ENCODE results near the gene UXS1. TPM values are rescaled to one million over a fixed set of nuclear protein-coding genes. Genes with fewer than 3 reads are reported as not detected.

UXS1 gene
- total RNA-seq, 1 donor from 2014 or later, result 21.0 TPM

DNA sequence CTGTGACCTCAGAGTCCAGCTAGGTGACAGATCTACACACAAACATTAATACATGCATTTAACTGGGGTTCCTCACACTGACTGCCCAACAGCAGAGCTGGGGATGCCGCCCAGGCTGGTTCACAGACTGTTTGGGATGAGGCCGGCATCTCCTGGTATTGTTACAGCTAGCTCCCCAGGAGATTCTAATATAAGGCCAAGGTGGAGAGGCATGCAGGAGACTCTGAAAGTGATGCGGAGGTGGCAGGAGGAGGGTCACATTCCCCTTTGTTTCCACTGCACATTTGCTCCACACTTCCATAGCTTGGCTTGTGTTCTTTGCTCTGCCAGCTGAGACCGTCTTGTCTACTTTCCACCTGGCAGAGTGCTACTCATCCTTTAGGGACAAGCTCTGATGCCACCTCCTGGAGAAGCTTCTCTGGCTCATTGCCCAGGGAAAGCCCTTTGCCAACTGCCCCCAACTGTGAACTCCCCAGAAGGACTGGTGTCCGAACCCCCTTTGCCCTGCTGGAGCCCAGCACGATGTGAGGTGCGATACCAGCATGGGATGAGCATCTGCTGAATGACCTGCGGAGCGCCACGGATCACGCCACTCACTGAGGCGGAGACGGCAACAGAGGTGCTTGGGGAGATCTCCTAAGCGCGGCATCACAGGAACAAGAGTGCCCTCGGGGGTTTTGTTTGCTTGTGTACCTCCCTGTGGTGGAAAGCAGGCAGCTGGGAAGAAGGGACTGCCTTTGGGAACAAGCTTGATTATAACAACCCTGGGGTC lies 88.8 kb downstream of the UXS1 start:
- intact Hi-C loops (cut with DNase I), result loop anchor here (5.0 to 10.0 kb wide), 3 partner anchors 139 to 477 kb away; no protein-coding TSS in a partner anchor
- no peak for ATAC-seq (ENCODE audit: poor library complexity)

GRCh38 chr2:106104332-106105062 lies 89.6 kb downstream of the UXS1 start:
- intact Hi-C loops (cut with DNase I), result loop anchor here (5.0 to 10.0 kb wide), 3 partner anchors 140 to 478 kb away; no protein-coding TSS in a partner anchor
- peak; percentile 76 for ATAC-seq (ENCODE audit: poor library complexity)
- no peak for DNase-seq

More for the DNA sequence above, 88.8 kb downstream of the UXS1 start:
- DNase-seq, result no peak

DNA sequence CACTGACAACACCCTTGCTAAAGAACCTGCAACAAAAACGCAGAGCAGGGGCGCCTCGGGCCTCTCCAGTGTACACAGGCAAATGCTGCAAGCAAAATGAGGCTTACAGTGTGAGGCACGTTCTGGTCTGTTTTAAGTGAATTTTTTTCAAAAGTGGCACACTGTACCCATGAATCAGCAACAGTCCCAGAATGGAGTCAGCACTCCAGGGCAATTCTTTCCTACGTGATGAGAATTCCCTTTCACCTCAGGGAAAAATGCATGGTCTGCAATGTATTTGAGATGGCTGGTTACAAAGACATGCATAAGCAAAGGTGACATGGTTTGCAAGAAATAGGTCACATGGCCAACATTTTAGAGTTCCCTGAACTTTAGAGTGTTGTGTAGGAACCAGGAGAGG lies 94.4 kb downstream of the UXS1 start:
- ATAC-seq (ENCODE audit: poor library complexity) (no peak), DNase-seq (no peak)
- intact Hi-C loops (cut with DNase I), result loop anchor here (10.0 kb wide), 2 partner anchors 145 to 525 kb away; no protein-coding TSS in a partner anchor

DNA sequence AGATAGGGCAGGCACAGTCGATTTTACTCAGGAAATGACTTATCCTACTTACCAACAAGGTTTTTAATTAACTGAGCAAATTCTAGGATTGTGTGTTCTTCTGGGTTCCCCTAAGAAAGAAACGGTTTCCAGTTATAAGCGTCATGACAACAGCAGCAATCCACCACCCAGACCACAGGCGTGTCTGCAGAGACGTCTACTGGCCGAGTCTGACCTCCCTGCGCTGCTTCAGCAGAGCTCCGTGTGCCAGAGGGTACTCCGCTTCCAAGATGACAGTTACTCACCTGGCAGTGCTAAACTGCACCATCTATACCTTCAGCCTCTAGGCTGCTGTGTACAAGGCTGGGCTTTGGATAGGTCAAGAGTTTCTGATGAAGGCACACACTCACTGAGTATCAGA lies 95.4 kb downstream of the UXS1 start:
- intact Hi-C loops (cut with DNase I), result loop anchor here (10.0 kb wide), 1 partner anchor 524 kb away; no protein-coding TSS in a partner anchor
- DNase-seq (no peak), ATAC-seq (ENCODE audit: poor library complexity) (no peak)

DNA sequence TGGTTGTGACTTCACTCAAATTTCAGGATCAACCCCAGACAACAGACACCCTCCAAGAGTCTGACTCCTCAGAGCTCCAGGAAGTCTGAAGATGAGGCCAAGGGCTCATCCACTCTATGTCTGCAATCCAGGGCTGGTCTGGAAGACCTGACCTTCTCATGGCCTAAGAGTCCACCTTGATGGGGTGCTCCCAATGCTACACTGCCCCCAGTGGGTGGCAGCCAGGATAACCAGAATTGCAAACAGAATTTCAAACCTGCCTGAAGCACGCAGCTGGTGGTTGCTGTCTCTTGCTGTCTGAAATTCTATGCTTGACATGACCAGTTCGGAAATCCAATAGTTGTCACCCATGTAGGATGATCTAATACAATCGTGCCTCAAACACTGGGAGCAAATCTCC lies 96.0 kb downstream of the UXS1 start:
- DNase-seq (no peak), ATAC-seq (ENCODE audit: poor library complexity) (peak; percentile 14)
- intact Hi-C loops (cut with DNase I), result loop anchor here (10.0 kb wide), 1 partner anchor 523 kb away; no protein-coding TSS in a partner anchor

- no peak for ATAC-seq (ENCODE audit: poor library complexity)
- intact Hi-C loops (cut with DNase I), result loop anchor here (10.0 kb wide), 1 partner anchor 523 kb away; no protein-coding TSS in a partner anchor
- DNase-seq, result no peak
Measured at GRCh38 chr2:106097038-106098000, 96.8 kb downstream of the UXS1 start.

DNA sequence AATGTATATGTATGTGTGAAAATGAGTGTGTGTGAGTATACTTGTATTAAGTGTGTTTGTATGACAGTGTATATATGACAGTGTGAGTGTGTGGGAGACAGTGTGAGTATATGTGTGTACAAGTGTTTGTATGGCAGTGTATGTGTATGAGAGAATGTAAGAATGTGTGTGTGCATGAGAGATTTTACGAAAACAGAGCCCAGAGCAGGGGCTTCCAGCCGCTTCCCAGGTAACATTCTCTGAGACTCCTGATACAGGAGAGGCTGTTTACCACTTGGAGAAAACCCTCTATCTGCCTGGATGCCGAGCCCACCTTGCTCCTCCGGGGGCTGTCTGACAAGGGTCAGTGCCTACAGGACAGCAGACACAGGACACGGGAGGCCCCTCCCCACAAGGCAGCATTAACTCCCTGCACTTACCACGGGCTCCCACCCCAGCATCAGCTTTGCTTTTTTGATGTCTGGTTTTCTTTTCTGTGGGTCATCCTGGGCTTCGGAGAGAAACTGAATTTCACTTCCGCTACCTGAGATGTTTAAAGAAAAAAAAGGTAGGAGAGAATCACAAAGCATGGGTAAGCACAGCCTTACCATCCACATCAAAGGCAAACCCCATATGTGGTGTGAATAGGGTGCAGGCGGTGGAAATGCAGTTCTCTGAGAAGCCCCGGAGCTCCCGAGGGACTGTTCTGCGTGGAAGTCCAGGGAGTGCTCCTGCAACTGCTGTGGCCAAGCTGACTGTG lies 97.6 kb downstream of the UXS1 start:
- DNase-seq, result no peak
- ATAC-seq (ENCODE audit: poor library complexity), result no peak
- intact Hi-C loops (cut with DNase I), result loop anchor here (10.0 kb wide), 1 partner anchor 522 kb away; no protein-coding TSS in a partner anchor

GRCh38 chr2:106095478-106096298 lies 98.4 kb downstream of the UXS1 start:
- intact Hi-C loops (cut with DNase I), result loop anchor here (10.0 kb wide), 1 partner anchor 521 kb away; no protein-coding TSS in a partner anchor
- ATAC-seq (ENCODE audit: poor library complexity) (peak; percentile 36), DNase-seq (peak; percentile 57)

DNA sequence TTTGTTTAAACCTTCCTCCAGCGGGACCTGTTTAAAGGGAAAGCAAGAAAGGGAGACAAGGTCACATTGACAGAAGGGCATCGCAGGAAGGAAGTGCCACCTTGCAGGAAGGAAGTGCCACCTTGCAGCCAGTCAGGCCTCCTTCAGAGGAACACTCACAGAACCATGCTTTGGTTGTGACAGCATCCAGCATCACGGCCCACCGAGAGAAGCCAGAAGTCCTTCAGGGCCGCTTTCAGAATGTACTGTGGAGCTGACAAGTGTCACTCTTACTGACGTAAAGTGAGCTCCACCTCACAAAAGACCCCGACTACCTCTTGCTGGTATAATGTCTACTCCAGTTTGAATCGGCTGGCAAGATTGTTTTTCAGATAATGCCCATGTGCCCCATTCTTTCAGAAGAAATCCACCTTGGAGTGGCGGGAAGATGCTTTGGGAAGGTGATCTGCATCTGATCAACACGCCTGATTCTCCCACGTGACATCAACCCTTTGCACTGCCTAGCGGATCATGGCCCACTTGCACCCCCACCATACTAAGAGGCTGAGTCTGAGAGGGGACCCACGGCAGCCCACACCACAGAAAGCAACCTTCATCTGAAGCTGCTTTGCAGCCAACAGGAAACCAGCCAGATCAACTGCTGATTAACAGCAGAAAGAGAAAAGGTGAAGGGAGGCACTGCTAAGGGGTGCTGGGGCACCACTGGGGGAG lies 99.8 kb downstream of the UXS1 start:
- intact Hi-C loops (cut with DNase I), result loop anchor here (10.0 kb wide), 1 partner anchor 519 kb away; no protein-coding TSS in a partner anchor
- ATAC-seq (ENCODE audit: poor library complexity), result no peak
- DNase-seq, result no peak

DNA sequence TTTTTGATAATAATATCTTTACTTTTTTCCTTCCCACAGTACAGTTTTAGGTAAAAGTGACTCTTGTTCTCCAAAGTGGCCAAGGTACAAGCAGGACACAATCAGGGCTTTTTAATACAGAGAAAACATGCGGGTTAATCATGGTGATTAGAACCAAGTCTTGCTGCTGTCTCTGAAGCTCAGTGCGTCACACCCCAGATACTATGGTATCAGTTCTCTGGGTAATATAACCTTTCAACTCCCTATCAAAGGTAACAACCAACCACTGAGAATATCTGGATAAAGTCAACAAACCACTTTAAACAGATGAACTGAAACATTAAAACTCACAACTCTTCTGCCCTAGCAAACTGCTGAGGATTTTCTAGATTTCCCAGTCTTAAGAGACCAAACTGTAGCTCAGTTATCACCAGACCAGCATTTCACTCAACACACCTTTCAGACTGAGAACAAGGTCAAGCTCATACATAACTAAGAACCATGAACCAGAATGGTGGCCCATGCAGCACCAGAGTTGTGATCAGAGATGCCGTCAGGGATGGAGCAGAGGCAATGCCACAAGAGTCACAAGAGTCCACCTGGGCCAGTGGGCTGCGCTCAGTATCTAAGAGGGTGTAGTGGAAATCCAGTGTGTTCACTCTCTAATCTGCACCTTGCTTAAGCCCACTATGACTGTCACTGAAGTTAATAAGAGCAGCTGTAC lies 103.0 kb downstream of the UXS1 start:
- no peak for DNase-seq
- ATAC-seq (ENCODE audit: poor library complexity), result no peak
- intact Hi-C loops (cut with DNase I), result loop anchor here (10.0 kb wide), 1 partner anchor 516 kb away; no protein-coding TSS in a partner anchor

DNA sequence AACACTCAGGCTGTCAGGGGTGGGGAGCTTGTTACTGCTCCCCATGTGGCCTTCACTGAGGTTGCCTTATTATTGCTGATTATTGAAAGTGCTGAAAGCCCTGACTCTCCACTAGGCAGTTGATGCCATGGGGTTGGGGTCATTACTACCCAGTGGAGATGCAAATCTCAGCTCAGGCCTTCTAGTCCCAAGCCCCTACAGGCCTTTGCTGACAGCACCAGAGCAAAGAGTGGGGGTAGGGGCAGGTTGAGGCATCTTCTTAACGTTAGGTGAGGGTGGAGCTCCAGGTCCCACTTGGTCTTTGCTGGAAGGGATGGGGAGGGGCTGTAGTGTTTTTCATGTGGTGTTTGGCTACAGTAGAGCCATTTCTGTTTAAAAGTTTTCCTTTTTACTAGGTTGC lies 104.5 kb downstream of the UXS1 start:
- ATAC-seq (ENCODE audit: poor library complexity) (no peak), DNase-seq (no peak)
- intact Hi-C loops (cut with DNase I), result loop anchor here (10.0 kb wide), 1 partner anchor 515 kb away; no protein-coding TSS in a partner anchor

- DNase-seq (no peak), ATAC-seq (ENCODE audit: poor library complexity) (peak; percentile 83)
- intact Hi-C loops (cut with DNase I), result no loop called here
Measured at GRCh38 chr2:106085181-106085940, 108.7 kb downstream of the UXS1 start.

GRCh38 chr2:106080959-106081358 lies 113.1 kb downstream of the UXS1 start:
- no peak for ATAC-seq (ENCODE audit: poor library complexity)
- intact Hi-C loops (cut with DNase I), result no loop called here
- DNase-seq, result no peak

DNA sequence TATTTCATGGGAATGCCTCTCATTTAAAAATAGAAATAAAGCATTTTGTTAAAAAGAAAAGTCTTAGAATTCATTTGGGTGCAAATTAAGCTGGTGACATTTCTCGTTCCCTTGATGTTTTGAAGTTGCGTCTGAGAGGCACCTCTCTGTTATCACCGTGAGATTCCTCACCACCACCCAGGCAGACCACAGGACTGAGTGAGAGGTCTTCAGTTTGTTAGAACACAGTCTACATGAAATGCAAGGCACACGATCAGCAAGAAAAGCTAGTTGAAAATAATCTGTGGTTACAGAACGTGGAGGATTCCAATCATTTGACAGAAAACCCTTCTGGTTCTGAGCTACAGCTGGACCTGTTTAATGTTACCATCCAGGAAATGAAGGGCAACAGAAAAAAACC lies 116.0 kb downstream of the UXS1 start:
- no peak for DNase-seq
- intact Hi-C loops (cut with DNase I), result no loop called here

GRCh38 chr2:106076941-106077340 lies 117.2 kb downstream of the UXS1 start:
- DNase-seq (no peak), ATAC-seq (ENCODE audit: poor library complexity) (no peak)
- intact Hi-C loops (cut with DNase I), result no loop called here

More for the DNA sequence above, 116.0 kb downstream of the UXS1 start:
- no peak for ATAC-seq (ENCODE audit: poor library complexity)
